HEK293 (cell line): ENCODE measurements around the gene CDO1.
A peak's percentile ranks its signal among the peaks of the same experiment; 100 is the strongest.

ENCODE experiments used
- CTCF ChIA-PET: fragments of 350-600 bp; formaldehyde crosslinking; extraction: SDS; loops from one replicate; lab custom pipeline; 2021; ENCODE audit warnings: antibody characterized with exemption; lab: Yijun Ruan, JAX
- POLR2A ChIA-PET: fragments of 300-600 bp; formaldehyde crosslinking; extraction: SDS; loops from one replicate; lab custom pipeline; 2020; ENCODE audit warnings: antibody characterized with exemption, inconsistent platforms; lab: Yijun Ruan, JAX
- H3K27ac ChIP-seq: fragments of 200-500 bp; sonication (Bioruptor generic); 2 replicates; pipeline ENCODE4 v1.5.1; 2014; ENCODE audit warnings: low read depth, low read length, control low read depth, inconsistent platforms; ENCODE audit errors: extremely low read depth
- H3K36me3 ChIP-seq, 2 experiments: fragments of 200-500 bp in 1 of 2; sonication (Bioruptor generic) in 1 of 2; 1 replicate in 1 of 2; 2 replicates in 1 of 2; pipeline ENCODE4 v1.5.1; 2014 to 2017; ENCODE audit warnings: inconsistent platforms in 2 of 2, low read length in 2 of 2; ENCODE audit not compliant: control insufficient read depth in 2 of 2, insufficient read depth in 1 of 2
- H3K4me1 ChIP-seq: fragments of 200-500 bp; sonication (Bioruptor generic); 2 replicates; pipeline ENCODE4 v1.5.1; 2014; ENCODE audit warnings: mild to moderate bottlenecking, low read length, inconsistent platforms; ENCODE audit not compliant: control insufficient read depth, insufficient read depth
- H3K4me3 ChIP-seq: 2 replicates; pipeline ENCODE4 v1.5.1; 2011; ENCODE audit warnings: low read depth, mild to moderate bottlenecking, control low read depth, low read length, moderate library complexity
- H3K9me3 ChIP-seq: fragments of 200-500 bp; sonication (Bioruptor generic); 2 replicates; pipeline ENCODE4 v1.5.1; 2014; ENCODE audit warnings: low read depth, low read length, inconsistent platforms; ENCODE audit not compliant: control insufficient read depth, insufficient read depth
- HIC1 ChIP-seq: fragments of 450-650 bp; formaldehyde crosslinking; IDR thresholded peaks from 2 replicates; pipeline ENCODE4 v1.5.1; 2016; ENCODE audit warnings: missing biosample characterization, missing genetic modification characterization
- INSM2 ChIP-seq: fragments of 450-650 bp; formaldehyde crosslinking; IDR thresholded peaks from 2 replicates; pipeline ENCODE4 v1.5.1; 2016; ENCODE audit warnings: missing biosample characterization, missing genetic modification characterization
- REPIN1 ChIP-seq: fragments of 450-650 bp; formaldehyde crosslinking; IDR thresholded peaks from 2 replicates; pipeline ENCODE4 v1.5.1; 2017; ENCODE audit warnings: missing biosample characterization, missing genetic modification characterization, low read depth
- SCRT1 ChIP-seq: fragments of 450-650 bp; formaldehyde crosslinking; IDR thresholded peaks from 2 replicates; pipeline ENCODE4 v1.5.1; 2016; ENCODE audit warnings: missing biosample characterization, missing genetic modification characterization, borderline replicate concordance
- SP2 ChIP-seq: fragments of 450-650 bp; formaldehyde crosslinking; IDR thresholded peaks from 2 replicates; pipeline ENCODE4 v1.5.1; 2016; ENCODE audit warnings: missing biosample characterization, missing genetic modification characterization
- ZBTB1 ChIP-seq: fragments of 450-650 bp; formaldehyde crosslinking; IDR thresholded peaks from 2 replicates; pipeline ENCODE4 v1.5.1; 2016; ENCODE audit warnings: missing biosample characterization, missing genetic modification characterization
- ZBTB44 ChIP-seq: fragments of 450-650 bp; IDR thresholded peaks from 2 replicates; pipeline ENCODE4 v1.5.1; 2018; ENCODE audit warnings: missing biosample characterization, mild to moderate bottlenecking, missing genetic modification characterization
- ZFP3 ChIP-seq: fragments of 450-650 bp; formaldehyde crosslinking; IDR thresholded peaks from 2 replicates; pipeline ENCODE4 v1.5.1; 2016; ENCODE audit warnings: low read depth, missing biosample characterization, missing genetic modification characterization
- ZNF148 ChIP-seq: fragments of 450-650 bp; formaldehyde crosslinking; IDR thresholded peaks from 2 replicates; pipeline ENCODE4 v1.5.0; 2017; ENCODE audit warnings: missing biosample characterization, missing genetic modification characterization, borderline replicate concordance
- ZNF155 ChIP-seq: fragments of 450-650 bp; formaldehyde crosslinking; IDR thresholded peaks from 2 replicates; pipeline ENCODE4 v1.5.1; 2016; ENCODE audit warnings: missing biosample characterization, missing genetic modification characterization
- ZNF211 ChIP-seq: fragments of 450-650 bp; formaldehyde crosslinking; IDR thresholded peaks from 2 replicates; pipeline ENCODE4 v1.5.1; 2016; ENCODE audit warnings: low read depth, missing biosample characterization, missing genetic modification characterization
- ZNF239 ChIP-seq: fragments of 450-650 bp; formaldehyde crosslinking; IDR thresholded peaks from 2 replicates; pipeline ENCODE4 v1.5.1; 2016; ENCODE audit warnings: missing biosample characterization, missing genetic modification characterization
- ZNF24 ChIP-seq: fragments of 450-650 bp; formaldehyde crosslinking; IDR thresholded peaks from 2 replicates; pipeline ENCODE4 v1.5.1; 2016; ENCODE audit warnings: missing biosample characterization, missing genetic modification characterization
- ZNF514 ChIP-seq: fragments of 450-650 bp; formaldehyde crosslinking; IDR thresholded peaks from 2 replicates; pipeline ENCODE4 v1.5.1; 2016; ENCODE audit warnings: missing biosample characterization, missing genetic modification characterization
- ZNF558 ChIP-seq: fragments of 450-650 bp; formaldehyde crosslinking; IDR thresholded peaks from 2 replicates; pipeline ENCODE4 v1.5.1; 2016; ENCODE audit warnings: missing biosample characterization, missing genetic modification characterization
- ZNF585B ChIP-seq: fragments of 450-650 bp; formaldehyde crosslinking; IDR thresholded peaks from 2 replicates; pipeline ENCODE4 v1.5.1; 2016; ENCODE audit warnings: missing biosample characterization, missing genetic modification characterization
- ZNF626 ChIP-seq: fragments of 450-650 bp; sonication (Bioruptor Pico); formaldehyde crosslinking; IDR thresholded peaks from 2 replicates; pipeline ENCODE4 v1.5.1; 2018; ENCODE audit warnings: missing biosample characterization, missing genetic modification characterization, inconsistent platforms
- ZNF629 ChIP-seq: fragments of 450-650 bp; formaldehyde crosslinking; IDR thresholded peaks from 2 replicates; pipeline ENCODE4 v1.5.1; 2017; ENCODE audit warnings: missing biosample characterization, missing genetic modification characterization
- ZNF639 ChIP-seq: fragments of 450-650 bp; formaldehyde crosslinking; IDR thresholded peaks from 2 replicates; pipeline ENCODE4 v1.5.1; 2016; ENCODE audit warnings: missing biosample characterization, missing genetic modification characterization
- ZNF664 ChIP-seq: fragments of 450-650 bp; formaldehyde crosslinking; IDR thresholded peaks from 2 replicates; pipeline ENCODE4 v1.5.1; 2016; ENCODE audit warnings: missing biosample characterization, missing genetic modification characterization
- ZNF677 ChIP-seq: fragments of 450-650 bp; IDR thresholded peaks from 2 replicates; pipeline ENCODE4 v1.5.0; 2018; ENCODE audit warnings: missing biosample characterization, mild to moderate bottlenecking, missing genetic modification characterization, moderate library complexity

CDO1 gene

GRCh38 chr5:115800108-115800507 lies 16.4 kb downstream of the CDO1 start (continued):
- no peak for TF ChIP-seq ZNF664 (tag by site-specific recombination)

- TF ChIP-seq ZNF585B (tag by site-specific recombination), result peak; percentile 12; the same call in 1 of the 2 replicates
- no peak for TF ChIP-seq ZNF626
- TF ChIP-seq ZNF239 (tag by site-specific recombination), result no peak
- no peak for TF ChIP-seq ZFP3 (tag by site-specific recombination)
- no peak for TF ChIP-seq ZNF24
- no peak for TF ChIP-seq SP2 (tag by site-specific recombination)
- TF ChIP-seq, all 188 proteins: peak for 1
- Histone ChIP-seq H3K4me3 (no peak overlapping the region), H3K27ac (no peak overlapping the region), H3K36me3 (no peaks in the 10 kb centered on the region), H3K9me3 (no peaks in the 10 kb centered on the region), H3K4me1 (no peaks in the 10 kb centered on the region)
- ChIA-PET CTCF (no interaction called here), POLR2A (no interaction called here)
Measured at GRCh38 chr5:115798252-115798651, 18.2 kb downstream of the CDO1 start.

- H3K27ac ChIP-seq, result no peak overlapping the region
- H3K4me1 ChIP-seq, result no peaks in the 10 kb centered on the region
Measured at GRCh38 chr5:115796656-115797055, 19.8 kb downstream of the CDO1 start.

GRCh38 chr5:115795700-115796099 lies 20.8 kb downstream of the CDO1 start:
- ChIA-PET POLR2A (no interaction called here), CTCF (no interaction called here)
- Histone ChIP-seq H3K4me3 (no peak overlapping the region), H3K36me3 (no peaks in the 10 kb centered on the region), H3K4me1 (no peaks in the 10 kb centered on the region), H3K27ac (no peak overlapping the region), H3K9me3 (no peaks in the 10 kb centered on the region)
- TF ChIP-seq ZNF148 (tag by site-specific recombination), result no peak
- no peak for TF ChIP-seq ZNF211 (tag by site-specific recombination)
- TF ChIP-seq ZNF677 (tag by site-specific recombination), result no peak
- TF ChIP-seq ZNF639 (tag by site-specific recombination), result no peak
- TF ChIP-seq ZBTB44 (tag by site-specific recombination), result no peak
- TF ChIP-seq, all 188 proteins: peak for 0

More at GRCh38 chr5:115796656-115797055, 19.8 kb downstream of the CDO1 start:
- POLR2A ChIA-PET, result no interaction called here
- Histone ChIP-seq H3K36me3 (no peaks in the 10 kb centered on the region), H3K4me3 (no peak overlapping the region), H3K9me3 (no peaks in the 10 kb centered on the region)
- no peak for TF ChIP-seq ZFP3 (tag by site-specific recombination)
- TF ChIP-seq INSM2, result no peak
- no peak for TF ChIP-seq ZNF558
- TF ChIP-seq ZNF155, result no peak
- no peak for TF ChIP-seq HIC1 (tag by site-specific recombination)
- TF ChIP-seq REPIN1, result no peak
- TF ChIP-seq ZNF514 (tag by site-specific recombination), result no peak
- no peak for TF ChIP-seq ZNF629 (tag by site-specific recombination)
- no peak for TF ChIP-seq SP2 (tag by site-specific recombination)
- TF ChIP-seq SCRT1 (tag by site-specific recombination), result no peak
- no peak for TF ChIP-seq ZBTB1 (tag by site-specific recombination)
- CTCF ChIA-PET, result no interaction called here
